OCI-LY7 (cell line): Measurements from ENCODE around the gene NDRG4. TPM values are rescaled to one million over a fixed set of nuclear protein-coding genes. Genes with fewer than 3 reads are reported as not detected.

Experiments used
- BruUV-seq: library from RNA; stranded (reverse); fragments of 400-500 nt; replicated peaks from 2 replicates; lab custom pipeline; 2021; lab: Mats Ljungman, UMichigan
- CTCF ChIA-PET: fragments of 300-600 bp; sonication (Branson Sonifier 250); formaldehyde crosslinking; loops from one replicate; lab custom pipeline; 2022; ENCODE audit warnings: antibody characterized with exemption; ENCODE audit not compliant: unreplicated experiment; lab: Charles Lee
- POLR2A ChIA-PET: fragments of 300-600 bp; sonication (Branson Sonifier 250); formaldehyde crosslinking; loops from one replicate; lab custom pipeline; 2022; ENCODE audit warnings: antibody characterized with exemption; lab: Charles Lee
- DNase-seq: peaks from one replicate; pipeline ENCODE4 v3.0.0-alpha.2; 2015; ENCODE audit warnings: low spot score
- H2AFZ ChIP-seq: fragments of 200-600 bp; sonication (generic), shearing (Covaris generic); 2 replicates; pipeline ENCODE4 v1.6.1; 2014; ENCODE audit warnings: mild to moderate bottlenecking, antibody characterized with exemption, low read length, moderate library complexity
- H3K27ac ChIP-seq: fragments of 200-600 bp; sonication (generic); 2 replicates; pipeline ENCODE4 v1.5.1; 2014; ENCODE audit warnings: mixed run types, low read depth, mild to moderate bottlenecking, moderate library complexity, low read length, inconsistent platforms; ENCODE audit not compliant: poor library complexity, severe bottlenecking
- H3K36me3 ChIP-seq: fragments of 200-600 bp; sonication (generic); 2 replicates; pipeline ENCODE4 v1.6.1; 2014; ENCODE audit warnings: mild to moderate bottlenecking, antibody characterized with exemption, low read length, moderate library complexity, mixed read lengths; ENCODE audit not compliant: insufficient read depth
- H3K4me1 ChIP-seq: fragments of 200-600 bp; sonication (generic); 2 replicates; pipeline ENCODE4 v1.5.1; 2014; ENCODE audit warnings: mild to moderate bottlenecking, low read length; ENCODE audit not compliant: insufficient read depth, poor library complexity, severe bottlenecking
- H3K4me2 ChIP-seq: fragments of 200-600 bp; sonication (generic); 2 replicates; pipeline ENCODE4 v1.6.1; 2014; ENCODE audit warnings: mild to moderate bottlenecking, low read length
- H3K4me3 ChIP-seq: fragments of 200-600 bp; sonication (generic); 2 replicates; pipeline ENCODE4 v1.5.1; 2014; ENCODE audit warnings: mild to moderate bottlenecking, low read depth, low read length; ENCODE audit not compliant: poor library complexity, severe bottlenecking
- H3K79me2 ChIP-seq: fragments of 200-600 bp; sonication (generic); 2 replicates; pipeline ENCODE4 v1.6.1; 2016; ENCODE audit warnings: low read depth, mild to moderate bottlenecking, low read length, moderate library complexity, mixed read lengths; ENCODE audit not compliant: insufficient read depth
- H3K9me2 ChIP-seq: fragments of 200-600 bp; sonication (generic); 2 replicates; pipeline ENCODE4 v1.6.1; 2016; ENCODE audit warnings: mild to moderate bottlenecking, low read length, mixed read lengths; ENCODE audit not compliant: insufficient read depth
- H3K9me3 ChIP-seq: fragments of 200-600 bp; sonication (generic); 2 replicates; pipeline ENCODE4 v1.6.1; 2014; ENCODE audit warnings: mild to moderate bottlenecking, mixed run types, low read length, mixed read lengths
- H4K20me1 ChIP-seq: fragments of 200-600 bp; sonication (generic); 2 replicates; pipeline ENCODE4 v1.6.1; 2014; ENCODE audit warnings: mild to moderate bottlenecking, antibody characterized with exemption, low read length, moderate library complexity, mixed read lengths; ENCODE audit not compliant: insufficient read depth
- CTCF ChIP-seq: fragments of 200-600 bp; sonication (generic); conservative IDR thresholded peaks from 2 replicates; pipeline ENCODE4 v1.5.1; 2014; ENCODE audit warnings: mild to moderate bottlenecking, antibody characterized with exemption, low read length, moderate library complexity, mixed read lengths
- EZH2phosphoT487 ChIP-seq: fragments of 200-600 bp; sonication (generic); IDR thresholded peaks from 2 replicates; pipeline ENCODE4 v1.6.1; 2018; ENCODE audit warnings: low read depth, borderline replicate concordance, mild to moderate bottlenecking, mixed run types, antibody characterized with exemption, low read length, moderate library complexity, mixed read lengths
- intact Hi-C: fragments of 100-400 bp; cut with micrococcal nuclease; formaldehyde crosslinking; loops from one replicate; pipeline ENCODE4 v1.10.0; 2022; ENCODE audit not compliant: unreplicated experiment
- total RNA-seq, 2 experiments: library from RNA; depleted of rRNA in 1 of 2; stranded (reverse); fragments of >200 nt in 1 of 2; shearing (Covaris generic) in 1 of 2; gene quantifications; 2 replicates each; pipeline ENCODE4 v1.2.3, GENCODE V29; 2014 to 2022

The NDRG4 gene
- total RNA-seq, 2 experiments from 2014 or later = 8.8 to 9.5 TPM

- H4K20me1 ChIP-seq = 0 out of 2 replicates have a peak, but pooled peaks cover 9% of the 10 kb centered on the region
- H3K36me3 ChIP-seq = peaks cover 100% of the 10 kb centered on the region
- no peak overlapping the region for H3K4me3 ChIP-seq
- no TSS peak for BruUV-seq
- no peaks in the 10 kb centered on the region for H3K4me1 ChIP-seq
- H3K9me3 ChIP-seq = no peaks in the 10 kb centered on the region
- no peak for DNase-seq
- no peak overlapping the region for H3K27ac ChIP-seq
- no peaks in the 10 kb centered on the region for H3K79me2 ChIP-seq
- H3K9me2 ChIP-seq = no peaks in the 10 kb centered on the region
- POLR2A ChIA-PET = interaction anchor here (0.5 to 1.3 kb wide), 4 partner anchors 13 to 188 kb away, joined by 3 to 5 read pairs (median 4); no protein-coding TSS in a partner anchor
- intact Hi-C loops = no loop called here
- CTCF ChIA-PET = no interaction called here
- no peak for TF ChIP-seq EZH2phosphoT487
- TF ChIP-seq CTCF = no peak
- no peak overlapping the region for H3K4me2 ChIP-seq
- H2AFZ ChIP-seq = no peak overlapping the region
These were observed 36.3 kb downstream of the NDRG4 start for GRCh38 chr16:58536278-58536677.

GRCh38 chr16:58537124-58537906 lies 37.4 kb downstream of the NDRG4 start:
- H3K27ac ChIP-seq = no peak overlapping the region
- no peaks in the 10 kb centered on the region for H3K9me3 ChIP-seq
- 0 out of 2 replicates have a peak, but pooled peaks cover 8% of the 10 kb centered on the region for H4K20me1 ChIP-seq
- DNase-seq = no peak
- ChIA-PET POLR2A (interaction anchor here (0.6 to 1.3 kb wide), 4 partner anchors 12 to 20 kb away, joined by 3 to 5 read pairs (median 4); no protein-coding TSS in a partner anchor), CTCF (no interaction called here)
- intact Hi-C loops = no loop called here
- no TSS peak for BruUV-seq
- H3K9me2 ChIP-seq = no peaks in the 10 kb centered on the region
- H3K4me3 ChIP-seq = no peak overlapping the region
- H2AFZ ChIP-seq = no peak overlapping the region
- H3K79me2 ChIP-seq = no peaks in the 10 kb centered on the region
- no peak overlapping the region for H3K4me2 ChIP-seq
- TF ChIP-seq CTCF (no peak), EZH2phosphoT487 (no peak)
- H3K4me1 ChIP-seq = no peaks in the 10 kb centered on the region
- peaks cover 100% of the 10 kb centered on the region for H3K36me3 ChIP-seq

DNA sequence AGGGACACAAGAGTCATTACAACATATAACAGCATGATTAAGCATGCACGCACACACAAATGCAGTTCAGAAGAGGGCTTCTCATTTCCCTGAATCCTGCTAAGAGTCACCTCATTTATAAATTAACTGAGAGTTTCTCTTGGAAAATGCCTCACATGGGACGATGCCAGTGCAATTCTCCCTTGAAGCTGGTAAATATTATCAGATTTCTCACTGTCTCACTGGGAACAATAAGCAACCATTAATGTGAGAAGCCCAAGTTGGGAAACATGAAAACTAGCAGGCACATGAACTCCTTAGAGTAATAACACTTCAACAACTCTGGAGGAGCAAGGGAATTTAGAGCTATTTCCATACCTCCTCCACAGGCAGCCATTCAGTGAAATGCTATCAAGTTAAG lies 41.8 kb downstream of the NDRG4 start:
- Histone ChIP-seq H3K36me3 (peaks cover 99% of the 10 kb centered on the region), H3K4me1 (no peaks in the 10 kb centered on the region), H2AFZ (no peak overlapping the region), H3K79me2 (no peaks in the 10 kb centered on the region), H3K27ac (no peak overlapping the region), H3K4me3 (no peak overlapping the region), H3K4me2 (no peak overlapping the region), H3K9me2 (no peaks in the 10 kb centered on the region), H3K9me3 (no peaks in the 10 kb centered on the region), H4K20me1 (no peaks in the 10 kb centered on the region)
- ChIA-PET POLR2A (interaction anchor here (0.6 to 1.9 kb wide), 5 partner anchors 10 to 51 kb away, joined by 3 to 7 read pairs (median 4); no protein-coding TSS in a partner anchor), CTCF (no interaction called here)
- DNase-seq = no peak
- TF ChIP-seq CTCF = no peak
- TF ChIP-seq EZH2phosphoT487 = no peak
- intact Hi-C loops = loop anchor here (5.0 kb wide), 1 partner anchor 36 kb away; no protein-coding TSS in a partner anchor
- BruUV-seq = no TSS peak
